H1 (cell line): Measurements from ENCODE around the gene LCE3B. TPM values are rescaled to one million over a fixed set of nuclear protein-coding genes. Genes with fewer than 3 reads are reported as not detected.

Experiments used
- CTCF ChIA-PET: fragments of 300-600 bp; sonication (Branson Sonifier 250); formaldehyde crosslinking; loops from one replicate; lab custom pipeline; 2021; ENCODE audit not compliant: partially characterized antibody; lab: Charles Lee
- POLR2A ChIA-PET: fragments of 300-600 bp; sonication (Branson Sonifier 250); formaldehyde crosslinking; loops from one replicate; lab custom pipeline; 2021; ENCODE audit warnings: inconsistent platforms; ENCODE audit not compliant: partially characterized antibody; lab: Charles Lee
- DNase-seq, 2 experiments: peaks; one replicate each; pipeline versions ENCODE4 v3.0.0 to v3.0.0-alpha.2; 2010 to 2022; ENCODE audit warnings: low spot score in 2 of 2, low read depth in 1 of 2, mixed read lengths in 1 of 2
- FAIRE-seq: peaks from 2 replicates; lab custom pipeline; 2011; peaks lifted over from hg19 to GRCh38; lab: Jason Lieb, UNC
- H2AFZ ChIP-seq: 2 replicates; pipeline ENCODE4 v1.8.1; 2012; ENCODE audit warnings: low read length, inconsistent platforms
- H2AK5ac ChIP-seq: 2 replicates; pipeline ENCODE4 v1.6.1; 2013; ENCODE audit warnings: low read depth, low read length
- H2BK120ac ChIP-seq: replicated peaks from 2 replicates; pipeline ENCODE3; 2013; ENCODE audit warnings: low read depth, low read length, inconsistent platforms
- H2BK12ac ChIP-seq: 2 replicates; pipeline ENCODE4 v1.6.1; 2013; ENCODE audit warnings: low read depth, low read length
- H2BK15ac ChIP-seq: 2 replicates; pipeline ENCODE4 v1.6.1; 2013; ENCODE audit warnings: low read length
- H2BK20ac ChIP-seq: 2 replicates; pipeline ENCODE4 v1.6.1; 2013; ENCODE audit warnings: low read length
- H2BK5ac ChIP-seq: 2 replicates; pipeline ENCODE4 v1.6.1; 2013; ENCODE audit warnings: low read depth, low read length
- H3K14ac ChIP-seq: 2 replicates; pipeline ENCODE4 v1.6.1; 2013; ENCODE audit warnings: inconsistent platforms; ENCODE audit not compliant: insufficient read length
- H3K18ac ChIP-seq: 2 replicates; pipeline ENCODE4 v1.6.1; 2013; ENCODE audit warnings: low read length; ENCODE audit errors: extremely low read depth
- H3K23ac ChIP-seq: 2 replicates; pipeline ENCODE4 v1.6.1; 2013; ENCODE audit warnings: inconsistent platforms; ENCODE audit not compliant: insufficient read length
- H3K23me2 ChIP-seq: 2 replicates; pipeline ENCODE4 v1.6.1; 2013; ENCODE audit warnings: low read depth, low read length
- H3K27ac ChIP-seq: 2 replicates; pipeline ENCODE4 v1.6.1; 2011; ENCODE audit warnings: low read depth, low read length, inconsistent platforms
- H3K27me3 ChIP-seq, 4 experiments: replicated peaks in 1 of 4; 1 replicate in 1 of 4; 2 replicates in 3 of 4; pipeline versions ENCODE4 v1.6.1 to v1.8.1; 2011 to 2013; ENCODE audit warnings: low read length in 3 of 4, mild to moderate bottlenecking in 3 of 4, inconsistent platforms in 2 of 4, mixed read lengths in 2 of 4, moderate library complexity in 1 of 4; ENCODE audit not compliant: control insufficient read depth in 3 of 4, insufficient read depth in 3 of 4; ENCODE audit errors: extremely low read depth in 1 of 4
- H3K36me3 ChIP-seq, 4 experiments: 2 replicates each; pipeline versions ENCODE4 v1.6.1 to v1.8.1; 2011 to 2013; ENCODE audit warnings: mild to moderate bottlenecking in 4 of 4, low read length in 3 of 4, moderate library complexity in 2 of 4, control low read depth in 1 of 4, inconsistent platforms in 1 of 4; ENCODE audit not compliant: insufficient read depth in 4 of 4, control insufficient read depth in 2 of 4
- H3K4ac ChIP-seq: replicated peaks from 2 replicates; pipeline ENCODE3; 2013; ENCODE audit warnings: low read length, low read depth, mixed read lengths, inconsistent platforms; ENCODE audit not compliant: insufficient read length
- H3K4me1 ChIP-seq, 4 experiments: replicated peaks in 1 of 4; 1 replicate in 1 of 4; 2 replicates in 3 of 4; pipeline versions ENCODE4 v1.6.1 to v1.8.1; 2011 to 2013; ENCODE audit warnings: low read length in 3 of 4, inconsistent platforms in 2 of 4, mixed read lengths in 1 of 4; ENCODE audit not compliant: insufficient read depth in 4 of 4, control insufficient read depth in 3 of 4
- H3K4me2 ChIP-seq, 2 experiments: 2 replicates each; pipeline versions ENCODE4 v1.6.1 to v1.8.1; 2011 to 2013; ENCODE audit warnings: low read depth in 2 of 2, low read length in 2 of 2, control low read depth in 1 of 2, inconsistent platforms in 1 of 2, mild to moderate bottlenecking in 1 of 2; ENCODE audit not compliant: insufficient read depth in 1 of 2
- H3K4me3 ChIP-seq, 4 experiments: fragments of 200-600, 300-600 bp in 1 of 4; sonication (generic), shearing (Covaris generic), sonication (Bioruptor Twin) in 1 of 4; 2 replicates each; pipeline versions ENCODE4 v1.5.1 to v1.8.1; 2011 to 2016; ENCODE audit warnings: low read length in 4 of 4, low read depth in 3 of 4, control low read depth in 2 of 4, inconsistent platforms in 2 of 4, mild to moderate bottlenecking in 2 of 4, mixed read lengths in 1 of 4, moderate library complexity in 1 of 4; ENCODE audit not compliant: insufficient read depth in 2 of 4; ENCODE audit errors: extremely low read depth in 1 of 4
- H3K56ac ChIP-seq: replicated peaks from 2 replicates; pipeline ENCODE3; 2013; ENCODE audit warnings: low read depth, mild to moderate bottlenecking, mixed read lengths, low read length, inconsistent platforms; ENCODE audit not compliant: insufficient read length
- H3K79me1 ChIP-seq: 2 replicates; pipeline ENCODE4 v1.6.1; 2013; ENCODE audit warnings: low read depth, low read length, control low read depth
- H3K79me2 ChIP-seq, 2 experiments: 2 replicates each; pipeline versions ENCODE4 v1.6.1 to v1.8.1; 2012 to 2013; ENCODE audit warnings: low read length in 2 of 2, mild to moderate bottlenecking in 2 of 2, inconsistent platforms in 1 of 2; ENCODE audit not compliant: insufficient read depth in 2 of 2, control insufficient read depth in 1 of 2
- H3K9ac ChIP-seq, 4 experiments: replicated peaks in 1 of 4; 1 replicate in 1 of 4; 2 replicates in 3 of 4; pipeline versions ENCODE4 v1.6.1 to v1.8.1; 2011 to 2013; ENCODE audit warnings: low read depth in 3 of 4, low read length in 3 of 4, control low read depth in 2 of 4, mild to moderate bottlenecking in 2 of 4, moderate library complexity in 2 of 4, inconsistent platforms in 1 of 4; ENCODE audit errors: extremely low read depth in 1 of 4
- H3K9me3 ChIP-seq, 2 experiments: 2 replicates each; pipeline versions ENCODE4 v1.6.1 to v1.8.1; 2012 to 2013; ENCODE audit warnings: mild to moderate bottlenecking in 2 of 2, moderate library complexity in 2 of 2, control low read depth in 1 of 2, inconsistent platforms in 1 of 2, low read depth in 1 of 2, low read length in 1 of 2, mixed read lengths in 1 of 2; ENCODE audit not compliant: insufficient read depth in 2 of 2
- H4K20me1 ChIP-seq, 2 experiments: replicated peaks in 1 of 2; 2 replicates each; pipeline versions ENCODE3 to v1.8.1; 2011 to 2013; ENCODE audit warnings: inconsistent platforms in 2 of 2, low read length in 2 of 2, mild to moderate bottlenecking in 1 of 2; ENCODE audit not compliant: insufficient read depth in 2 of 2, control insufficient read depth in 1 of 2
- H4K5ac ChIP-seq: 2 replicates; pipeline ENCODE4 v1.6.1; 2013; ENCODE audit warnings: low read length, low read depth, mixed read lengths, inconsistent platforms; ENCODE audit not compliant: insufficient read length
- H4K8ac ChIP-seq: 2 replicates; pipeline ENCODE4 v1.8.0; 2013; ENCODE audit warnings: mild to moderate bottlenecking, moderate library complexity, low read length, inconsistent platforms; ENCODE audit not compliant: insufficient read depth; ENCODE audit errors: extremely low read depth
- H4K91ac ChIP-seq: replicated peaks from 2 replicates; pipeline ENCODE3; 2013; ENCODE audit warnings: low read length, mixed read lengths, inconsistent platforms; ENCODE audit not compliant: insufficient read length
- CBX5 ChIP-seq: fragments of 300-800, 300-1000 bp; sonication (generic); IDR thresholded peaks from 2 replicates; pipeline ENCODE4 v1.7.1; 2016; ENCODE audit warnings: antibody characterized with exemption, low read length, low read depth
- WGBS, 2 experiments: shearing (Covaris generic) in 1 of 2; methylation state at CpG; one replicate each; pipeline versions ENCODE4 v1.1.6 to v1.1.7; 2013 to 2015; ENCODE audit warnings: low lambda C conversion rate in 2 of 2, mixed read lengths in 2 of 2, inconsistent platforms in 1 of 2, low coverage in 1 of 2, missing lambda C conversion rate in 1 of 2; ENCODE audit not compliant: insufficient replicate concordance in 2 of 2, insufficient coverage in 1 of 2, insufficient read length in 1 of 2; ENCODE audit errors: extremely low coverage in 1 of 2, missing lambda C conversion rate in 1 of 2; 5-methylcytosine and 5-hydroxymethylcytosine counted together
- polyA plus RNA-seq, 7 experiments: library from polyadenylated mRNA; depleted of rRNA in 3 of 7; stranded (reverse) in 5 of 7; unstranded in 2 of 7; fragments of >200 nt in 5 of 7; fragments of 200-250 nt in 2 of 7; gene quantifications; 1 replicate in 5 of 7; 2 replicates in 1 of 7; 4 replicates in 1 of 7; pipeline versions ENCODE4 v1.2.1 to v1.2.3, GENCODE V29; 2011 to 2013; ENCODE audit warnings: missing spikeins in 2 of 7, mixed read lengths in 2 of 7
- total RNA-seq: library from RNA; stranded (reverse); fragmentation: NEBNext Ultra II Directional; extraction: Animal tissue kit (Norgen Biotek cat#: 25700); gene quantifications from 2 replicates; pipeline ENCODE4 v1.2.1, GENCODE V29; 2021

Gene LCE3B
- total and polyA plus RNA-seq, 2 of the 8 experiments (the other 6 are each of a cell fraction or from before 2014, with no cell fraction given): not detected

GRCh38 chr1:152630596-152630995 is 17.0 kb downstream of the LCE3B start:
- Histone ChIP-seq H3K56ac (no peak overlapping the region), H3K4me3 (no peak overlapping the region), H2AFZ (no peak overlapping the region), H4K91ac (no peak overlapping the region), H3K4me2 (no peak overlapping the region), H2BK15ac (no peak overlapping the region), H3K4me1 (no peaks in the 10 kb centered on the region), H3K36me3 (no peaks in the 10 kb centered on the region), H3K14ac (no peak overlapping the region), H2BK12ac (no peak overlapping the region), H4K8ac (no peak overlapping the region), H3K79me1 (no peaks in the 10 kb centered on the region), H3K9me3 (peaks cover 64 to 82% of the 10 kb centered on the region in 2 experiments), H3K79me2 (no peaks in the 10 kb centered on the region), H4K5ac (no peak overlapping the region), H3K9ac (no peak overlapping the region), H3K4ac (no peak overlapping the region), H2BK20ac (no peak overlapping the region), H4K20me1 (no peaks in the 10 kb centered on the region), H3K18ac (no peak overlapping the region), H3K27ac (no peak overlapping the region), H3K23ac (no peak overlapping the region), H2AK5ac (no peak overlapping the region), H3K27me3 (no peaks in the 10 kb centered on the region), H2BK120ac (no peak overlapping the region), H3K23me2 (no peaks in the 10 kb centered on the region; the same call in 1 of the 2 replicates), H2BK5ac (no peak overlapping the region)
- FAIRE-seq (no peak), DNase-seq (no peak)
- CTCF ChIA-PET: no interaction called here
- 95% methylated on average over 2 of the region's 3 CpGs; no CpG with 5 or more reads in 1 of the 2 experiments for WGBS, 2 experiments
- POLR2A ChIA-PET: no interaction called here
- TF ChIP-seq CBX5: no peak
